Posterior vena cava (tissue), 2 donors: ENCODE results near the gene RNF125. TPM values are rescaled to one million over a fixed set of nuclear protein-coding genes. Genes with fewer than 3 reads are reported as not detected.

Experiments used
- DNase-seq: peaks from one replicate; pipeline ENCODE4 v3.0.0-alpha.2; 2020; ENCODE audit warnings: low spot score
- intact Hi-C, 2 donors: fragments of 100-400 bp; cut with DNase I; formaldehyde crosslinking; loops; one replicate each; pipeline versions ENCODE4 v1.14.1 to v1.14.2; 2022 to 2023
- total RNA-seq, 2 donors: library from RNA; stranded (reverse); fragmentation: NEBNext Ultra II Directional; extraction: Animal tissue kit (Norgen Biotek cat#: 25700); gene quantifications; one replicate each; pipeline ENCODE4 v1.2.1, GENCODE V29; 2021
- donor health status: DM: yes; HTN: yes; CAD: no.
- donor health status: DM: yes; HTN: yes; CAD: no.

RNF125 gene
- total RNA-seq, 2 donors from 2014 or later, result 3.7 to 9.0 TPM

GRCh38 chr18:32122039-32122438, 103.4 kb downstream of the RNF125 start:
- intact Hi-C loops, result no loop called here
- DNase-seq, result no peak

Other genes starting within 250 kb of the RNF125 start
- gene TRAPPC8, start 75.7 kb upstream of the RNF125 start, total RNA-seq, result 10 to 100 TPM; 34.1 to 46.3 TPM
- gene RNF138, start 73.0 kb downstream of the RNF125 start, total RNA-seq, result 10 to 100 TPM; 14.9 to 23.7 TPM
- not detected for gene MEP1B, start 171.2 kb downstream of the RNF125 start, total RNA-seq